T-helper 2 cell treated with Interferon-gamma antibody and Interleukin-4, amounts not matched to agents 5 μg/mL and 100 μg/mL, for 36 hours (primary cell): ENCODE results near the gene PNPT1.
"Not testable (repeated sequence)": the region's sequence is repeated elsewhere in the genome, so short reads cannot be mapped to it uniquely, and the experiment has no call there.

Source experiments
- DNase-seq: peaks from one replicate; pipeline ENCODE4 v3.0.0; 2021; ENCODE audit warnings: low spot score
- H3K27ac Mint-ChIP-seq: one replicate; pipeline ENCODE4 v1.8.0; 2021; ENCODE audit warnings: mild to moderate bottlenecking, mixed read lengths
- H3K27me3 Mint-ChIP-seq: one replicate; pipeline ENCODE4 v1.8.0; 2021; ENCODE audit warnings: low read depth, mixed read lengths
- H3K36me3 Mint-ChIP-seq: one replicate; pipeline ENCODE4 v1.8.0; 2021; ENCODE audit warnings: low read depth, mixed read lengths
- H3K4me1 Mint-ChIP-seq: one replicate; pipeline ENCODE4 v1.8.0; 2021; ENCODE audit warnings: low read depth, mixed read lengths
- H3K4me3 Mint-ChIP-seq: one replicate; pipeline ENCODE4 v1.8.0; 2022; ENCODE audit warnings: mild to moderate bottlenecking, moderate library complexity, mixed read lengths
- H3K9me3 Mint-ChIP-seq: one replicate; pipeline ENCODE4 v1.8.0; 2021; ENCODE audit warnings: mixed read lengths

Gene PNPT1

DNA sequence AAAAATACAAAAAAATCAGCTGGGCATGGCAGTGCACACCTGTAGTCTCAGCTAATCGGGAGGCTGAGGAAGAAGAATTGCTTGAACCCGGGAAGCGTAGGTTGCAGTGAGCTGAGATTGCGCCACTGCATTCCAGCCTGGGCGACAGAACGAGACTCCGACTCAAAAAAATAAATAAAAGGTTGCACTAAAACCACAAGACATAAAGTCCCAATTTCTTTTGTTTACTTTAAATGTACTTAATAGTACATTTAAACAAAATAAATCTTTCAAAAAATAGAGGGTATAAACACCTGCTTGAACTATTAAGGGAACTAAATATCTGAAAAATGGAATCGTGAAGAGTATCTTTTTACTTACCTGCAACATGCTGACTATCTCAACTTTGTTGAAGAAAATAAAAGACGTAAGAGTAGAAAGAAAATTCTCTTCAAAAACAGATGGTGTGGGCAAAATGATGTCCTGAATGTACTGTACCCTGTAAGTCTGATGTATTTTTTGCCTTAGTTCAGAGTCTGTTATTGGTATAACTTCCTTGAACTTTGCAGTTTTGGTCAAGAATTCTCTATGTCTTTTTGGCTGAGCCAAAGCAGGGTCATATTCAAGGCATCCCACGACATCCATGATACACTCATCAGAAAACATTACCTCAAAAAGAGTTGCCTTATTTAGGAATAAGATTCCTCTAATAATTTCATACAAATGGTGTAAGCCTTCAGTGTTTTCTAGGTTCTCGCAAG, 95.4 kb downstream of the PNPT1 start:
- peaks cover 16% of the 10 kb centered on the region for H3K4me1 Mint-ChIP-seq
- no peak for DNase-seq

DNA sequence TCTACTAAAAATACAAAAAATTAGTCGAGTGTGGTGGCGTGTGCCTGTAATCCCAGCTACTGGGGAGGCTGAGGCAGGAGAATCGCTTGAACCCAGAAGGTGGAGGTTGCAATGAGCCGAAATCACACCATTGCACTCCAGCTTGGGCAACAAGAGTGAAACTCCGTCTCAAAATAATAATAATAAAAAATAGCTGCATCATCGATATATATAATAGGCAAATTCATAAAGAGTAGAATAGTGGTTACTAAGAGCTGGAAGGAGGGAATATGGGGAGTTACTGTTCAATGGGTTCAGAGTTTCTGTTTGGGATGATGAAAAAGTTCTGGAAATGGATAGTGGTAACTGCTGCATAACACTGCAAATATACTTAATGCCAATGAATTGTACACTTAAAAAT, 96.8 kb downstream of the PNPT1 start:
- not testable (repeated sequence) for H3K9me3 Mint-ChIP-seq, H3K27me3 Mint-ChIP-seq, H3K27ac Mint-ChIP-seq, DNase-seq, H3K4me3 Mint-ChIP-seq
- H3K36me3 Mint-ChIP-seq = peaks cover 47% of the 10 kb centered on the region
- peaks cover 20% of the 10 kb centered on the region for H3K4me1 Mint-ChIP-seq

More for the DNA sequence above, 95.4 kb downstream of the PNPT1 start:
- H3K27me3 Mint-ChIP-seq = no peaks in the 10 kb centered on the region
- H3K27ac Mint-ChIP-seq = no peak overlapping the region
- H3K36me3 Mint-ChIP-seq = peaks cover 53% of the 10 kb centered on the region
- no peaks in the 10 kb centered on the region for H3K9me3 Mint-ChIP-seq
- no peak overlapping the region for H3K4me3 Mint-ChIP-seq

DNA sequence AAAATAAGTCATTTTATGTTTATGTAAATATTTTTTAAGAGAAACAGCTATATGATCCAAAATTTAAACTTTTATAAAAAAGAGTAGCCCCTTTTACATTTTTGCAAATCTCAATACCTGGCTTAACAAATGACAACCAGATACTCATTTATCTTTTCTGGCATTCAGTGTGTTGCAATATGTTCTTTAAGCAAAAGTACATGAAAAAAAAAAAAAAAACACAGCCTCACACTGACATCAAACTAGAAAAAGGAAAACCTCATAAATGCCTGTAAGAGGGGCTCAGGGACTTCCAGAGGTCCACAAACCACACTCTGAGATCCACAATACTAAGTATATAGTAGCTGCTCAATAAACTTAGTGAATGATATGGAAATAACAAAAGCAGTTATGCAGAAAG, 98.1 kb downstream of the PNPT1 start:
- H3K27ac Mint-ChIP-seq = no peak overlapping the region
- no peak for DNase-seq
- peaks cover 52% of the 10 kb centered on the region for H3K36me3 Mint-ChIP-seq
- no peaks in the 10 kb centered on the region for H3K9me3 Mint-ChIP-seq
- H3K4me1 Mint-ChIP-seq = peaks cover 20% of the 10 kb centered on the region
- no peak overlapping the region for H3K4me3 Mint-ChIP-seq
- no peaks in the 10 kb centered on the region for H3K27me3 Mint-ChIP-seq

DNA sequence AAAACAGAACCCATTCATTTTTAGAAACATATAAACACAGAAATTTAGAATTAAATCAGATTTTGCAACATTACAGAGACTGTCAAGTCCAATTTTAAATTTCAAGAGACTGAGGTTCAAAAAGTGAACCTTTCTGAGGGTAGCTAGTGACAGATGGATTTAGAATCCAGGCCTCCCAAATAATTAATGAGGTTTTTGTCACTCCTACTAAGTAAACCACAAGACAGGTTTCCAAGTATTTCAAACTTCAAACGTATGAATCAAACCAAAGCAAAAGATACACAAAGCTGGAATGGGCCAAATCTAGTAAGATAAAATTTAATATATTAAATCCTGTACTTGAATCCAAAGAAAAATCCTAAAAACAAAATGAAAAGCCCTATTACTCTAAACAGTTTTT, 101.5 kb downstream of the PNPT1 start:
- H3K36me3 Mint-ChIP-seq = peaks cover 37% of the 10 kb centered on the region
- no peak overlapping the region for H3K27ac Mint-ChIP-seq
- peaks cover 13% of the 10 kb centered on the region for H3K4me1 Mint-ChIP-seq
- H3K27me3 Mint-ChIP-seq = no peaks in the 10 kb centered on the region
- H3K4me3 Mint-ChIP-seq = no peak overlapping the region
- no peak for DNase-seq
- H3K9me3 Mint-ChIP-seq = no peaks in the 10 kb centered on the region

DNA sequence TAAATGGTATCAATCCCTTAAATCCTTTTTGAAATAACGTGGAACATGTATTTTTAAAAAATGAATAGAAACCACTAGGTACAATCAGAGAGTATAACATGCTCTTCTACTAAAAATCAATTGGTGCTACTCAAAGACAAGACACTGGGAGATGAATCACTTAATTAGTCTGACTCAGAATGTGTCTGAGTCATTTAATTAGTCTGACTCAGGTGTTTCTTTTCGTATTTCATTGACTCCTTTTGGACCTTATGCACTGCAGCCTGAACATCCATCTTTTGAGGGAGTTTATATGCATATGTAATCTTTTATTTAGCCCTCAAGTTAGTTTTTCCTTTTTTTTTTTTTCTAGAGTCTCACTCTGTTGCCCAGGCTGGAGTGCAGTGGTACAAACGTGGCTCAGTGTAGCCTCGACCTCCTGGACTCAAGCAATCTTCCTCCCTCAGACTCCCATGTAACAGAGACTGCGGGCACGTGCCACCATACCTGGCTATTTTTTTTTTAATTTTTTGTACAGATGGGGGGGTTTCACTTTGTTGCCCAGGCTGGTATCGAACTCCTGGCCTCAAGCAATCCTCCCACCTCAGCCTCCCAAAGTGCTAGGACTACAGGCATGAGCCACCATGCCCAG, 102.7 kb downstream of the PNPT1 start:
- peaks cover 13% of the 10 kb centered on the region for H3K4me1 Mint-ChIP-seq
- peaks cover 36% of the 10 kb centered on the region for H3K36me3 Mint-ChIP-seq
- H3K27ac Mint-ChIP-seq = peak overlapping the region; percentile 26
- H3K27me3 Mint-ChIP-seq = no peaks in the 10 kb centered on the region
- no peaks in the 10 kb centered on the region for H3K9me3 Mint-ChIP-seq
- no peak for DNase-seq
- no peak overlapping the region for H3K4me3 Mint-ChIP-seq

DNA sequence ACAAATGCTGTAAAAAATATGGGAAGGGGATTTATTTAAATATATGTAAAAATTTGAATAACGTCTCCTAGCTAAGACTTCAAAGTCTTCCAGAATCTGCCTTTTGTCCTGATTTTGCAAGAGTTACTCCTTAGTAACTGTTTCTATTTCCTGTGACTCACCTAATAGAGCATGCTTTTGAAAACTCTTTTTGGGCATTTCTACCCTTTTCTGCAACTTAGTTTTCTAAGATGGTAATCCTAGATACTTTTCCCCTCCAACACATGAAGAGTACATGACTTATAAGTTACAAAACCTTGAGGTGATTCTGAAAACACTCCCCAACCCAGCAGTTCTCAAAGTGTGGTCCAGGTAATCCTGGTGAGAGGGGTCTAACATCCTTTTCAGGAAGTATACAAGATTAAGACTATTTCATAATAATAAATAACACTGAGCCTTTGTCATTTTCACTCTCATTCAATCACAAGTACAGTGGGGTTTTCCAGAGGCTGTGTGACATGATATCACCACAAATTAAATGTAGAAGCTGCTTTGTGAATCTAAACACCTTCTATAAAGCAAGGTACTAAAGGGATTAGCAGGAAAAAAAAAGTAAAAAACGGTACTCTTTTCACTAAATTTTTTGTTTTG, 108.1 kb downstream of the PNPT1 start:
- no peak overlapping the region for H3K4me3 Mint-ChIP-seq
- H3K27me3 Mint-ChIP-seq = no peaks in the 10 kb centered on the region
- peaks cover 8% of the 10 kb centered on the region for H3K4me1 Mint-ChIP-seq
- no peaks in the 10 kb centered on the region for H3K9me3 Mint-ChIP-seq
- H3K27ac Mint-ChIP-seq = no peak overlapping the region
- DNase-seq = no peak
- H3K36me3 Mint-ChIP-seq = peaks cover 36% of the 10 kb centered on the region
